Hippocampal formation (tissue), 2 donors: ENCODE data around the gene DHX34.
"Not testable (repeated sequence)": the region's sequence is repeated elsewhere in the genome, so short reads cannot be mapped to it uniquely, and the experiment has no call there.

ENCODE experiments used
- DNase-seq, 2 donors: peaks; one replicate each; lab custom pipeline; 2025; lab: John Stamatoyannopoulos, UW

DHX34 gene

DNA sequence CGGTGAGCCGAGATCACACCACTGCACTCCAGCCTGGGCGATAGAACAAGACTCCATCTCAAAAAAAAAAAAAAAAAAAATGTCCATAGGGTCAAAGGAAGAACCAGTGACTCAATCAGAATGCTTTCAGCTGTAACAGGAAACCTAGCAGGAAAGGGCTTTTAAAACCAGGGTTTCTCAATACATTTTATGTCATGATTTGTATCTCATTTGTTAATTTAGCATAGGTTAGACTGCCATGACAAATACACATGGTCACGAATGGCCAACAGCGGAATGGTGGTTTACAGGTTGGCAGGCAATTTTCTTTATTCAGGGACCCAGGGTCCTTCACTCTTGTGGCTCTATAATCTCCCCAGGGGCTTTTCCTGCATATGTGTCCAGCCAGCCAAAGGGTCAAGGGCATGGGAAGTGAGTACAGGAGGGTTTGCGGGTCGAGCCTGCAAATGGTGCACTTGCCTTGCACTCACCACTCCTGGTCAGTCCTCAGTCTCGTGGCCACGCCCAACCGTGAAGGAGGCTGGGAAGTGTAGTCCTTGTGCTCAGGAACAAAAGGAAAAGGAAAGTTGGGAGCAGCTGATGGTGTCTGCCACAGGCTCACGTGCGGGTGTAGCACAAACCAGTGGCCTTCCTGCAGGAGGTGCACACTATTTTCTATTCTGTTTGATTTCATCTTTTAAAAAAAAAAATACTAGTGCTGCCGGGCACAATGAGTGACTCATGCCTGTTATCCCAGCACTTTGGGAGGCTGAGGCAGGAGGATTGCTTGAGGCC, 14.8 kb downstream of the DHX34 start:
- DNase-seq: no peak

DNA sequence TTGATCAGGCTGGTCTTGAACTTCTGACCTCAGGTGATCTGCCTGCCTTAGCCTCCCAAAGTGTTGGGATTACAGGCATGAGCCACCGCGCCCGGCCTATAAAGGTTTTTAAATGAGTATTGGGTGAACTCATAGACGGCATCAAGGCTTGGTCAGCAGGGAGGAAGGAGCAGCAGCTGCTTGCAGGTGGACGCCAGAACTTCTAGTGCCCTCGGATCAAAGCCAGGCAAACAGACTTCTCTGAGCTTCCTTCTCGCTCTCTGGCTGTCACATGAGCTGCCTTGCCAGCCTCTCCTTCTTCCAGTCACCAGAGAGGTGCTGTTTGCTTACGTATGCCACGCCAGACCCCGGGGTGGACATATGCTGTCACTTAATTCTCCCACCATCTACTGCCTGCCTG, 16.3 kb downstream of the DHX34 start:
- DNase-seq: not testable (repeated sequence)

DNA sequence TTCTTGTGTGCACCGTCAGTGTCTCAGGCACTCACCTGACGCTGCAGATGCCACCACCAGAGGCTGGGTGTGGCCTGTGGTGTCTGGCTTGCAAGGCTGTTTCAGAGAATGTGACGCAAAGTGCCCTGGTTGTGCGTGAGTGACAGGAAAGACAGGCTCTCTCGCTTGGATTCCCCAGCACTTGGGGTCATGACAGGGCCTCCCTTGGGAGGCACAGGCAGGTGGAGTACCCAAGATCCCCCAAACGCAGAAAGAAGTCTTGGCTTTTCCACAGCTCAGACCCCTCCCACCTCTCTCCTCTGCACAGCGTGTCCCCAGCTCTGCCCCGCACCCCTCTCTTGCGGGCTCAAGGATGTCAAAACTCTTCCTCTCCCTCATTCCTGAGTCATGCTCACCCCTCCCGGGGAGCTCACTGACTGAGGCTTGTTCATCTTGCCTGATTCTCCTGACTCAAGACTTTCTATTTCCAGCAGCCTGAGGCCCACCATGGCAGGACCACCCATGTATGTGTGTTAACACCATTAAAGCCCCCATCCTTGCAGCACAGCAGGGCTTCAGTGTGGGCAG, 21.0 kb downstream of the DHX34 start:
- no peak for DNase-seq

DNA sequence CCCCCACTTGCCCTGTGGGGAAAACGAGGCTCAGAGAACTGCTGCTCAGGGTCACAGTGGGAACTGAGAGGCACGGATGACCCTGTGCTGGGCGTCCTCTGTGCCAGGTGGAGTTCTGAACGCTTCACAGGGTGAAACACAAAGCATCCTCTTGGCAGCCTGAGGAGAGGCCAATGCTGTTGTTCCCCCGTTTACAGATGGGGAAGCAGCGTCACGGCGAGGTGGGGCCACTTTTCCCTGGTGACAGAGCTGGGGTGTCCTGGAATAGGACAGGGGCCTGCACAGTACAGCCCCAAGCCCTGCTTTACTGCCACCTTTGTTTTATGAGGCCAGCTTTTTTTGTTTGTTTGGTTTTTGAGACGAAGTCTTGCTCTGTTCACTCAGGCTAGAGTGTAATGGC, 22.1 kb downstream of the DHX34 start:
- no peak for DNase-seq

DNA sequence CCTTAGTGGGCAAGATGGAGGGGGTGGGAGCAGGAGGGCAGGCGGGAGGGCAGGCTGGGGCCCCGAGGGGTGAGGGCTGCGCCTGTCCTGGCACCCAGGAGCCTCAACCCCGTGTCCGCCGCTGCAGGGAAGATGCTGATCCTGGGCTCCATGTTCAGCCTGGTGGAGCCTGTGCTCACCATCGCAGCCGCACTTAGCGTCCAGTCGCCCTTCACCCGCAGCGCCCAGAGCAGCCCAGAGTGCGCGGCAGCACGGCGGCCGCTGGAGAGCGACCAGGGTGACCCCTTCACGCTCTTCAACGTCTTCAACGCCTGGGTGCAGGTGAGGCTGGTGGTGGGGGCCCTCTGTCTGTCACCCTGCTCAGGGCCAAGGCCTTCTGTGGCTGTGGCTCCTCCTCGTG, 23.5 kb downstream of the DHX34 start:
- DNase-seq: no peak

DNA sequence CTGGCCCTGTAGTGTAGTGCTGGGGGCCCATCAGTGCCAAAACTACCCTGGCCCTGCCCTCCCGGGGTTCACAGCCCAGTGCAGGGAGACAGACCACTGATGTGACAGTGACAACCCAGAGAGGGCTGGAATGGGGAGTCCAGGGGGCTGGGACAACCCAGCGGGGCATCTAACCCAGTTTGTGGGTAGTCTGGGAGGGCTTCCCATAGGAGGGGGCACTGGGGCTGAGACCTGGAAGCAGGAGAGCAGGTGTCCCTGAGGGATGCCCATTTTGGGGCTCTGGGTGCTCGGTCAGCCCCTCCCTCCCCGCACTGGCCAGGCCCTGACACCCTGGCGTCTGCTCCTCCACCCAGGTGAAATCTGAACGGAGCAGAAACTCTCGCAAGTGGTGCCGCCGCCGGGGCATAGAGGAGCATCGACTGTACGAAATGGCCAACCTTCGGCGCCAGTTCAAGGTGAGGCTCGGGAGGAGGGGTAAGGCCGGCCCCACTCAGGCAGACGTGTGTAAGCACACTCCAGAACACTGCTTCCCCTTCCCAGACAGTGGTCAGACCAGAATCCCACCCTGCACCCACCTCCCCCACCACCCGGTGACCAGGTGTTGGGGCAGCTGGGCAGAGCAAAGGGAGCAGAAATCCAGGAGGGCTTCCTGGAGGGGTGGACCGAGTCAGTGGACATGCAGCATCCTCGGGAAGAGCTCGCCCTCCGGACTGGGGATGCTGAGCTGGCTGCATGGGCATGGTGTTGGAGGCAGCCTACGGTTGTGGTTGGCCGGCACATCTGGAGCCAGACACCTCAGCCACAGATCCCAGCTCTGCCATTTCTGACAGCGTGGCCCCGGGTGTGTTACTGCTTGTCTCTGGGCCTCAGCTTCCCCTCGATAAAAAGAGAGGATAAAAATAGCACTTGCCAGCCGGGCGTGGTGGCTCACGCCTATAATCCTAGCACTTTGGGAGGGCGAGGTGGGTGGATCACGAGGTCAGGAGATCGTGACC, 24.4 kb downstream of the DHX34 start:
- no peak for DNase-seq

DNA sequence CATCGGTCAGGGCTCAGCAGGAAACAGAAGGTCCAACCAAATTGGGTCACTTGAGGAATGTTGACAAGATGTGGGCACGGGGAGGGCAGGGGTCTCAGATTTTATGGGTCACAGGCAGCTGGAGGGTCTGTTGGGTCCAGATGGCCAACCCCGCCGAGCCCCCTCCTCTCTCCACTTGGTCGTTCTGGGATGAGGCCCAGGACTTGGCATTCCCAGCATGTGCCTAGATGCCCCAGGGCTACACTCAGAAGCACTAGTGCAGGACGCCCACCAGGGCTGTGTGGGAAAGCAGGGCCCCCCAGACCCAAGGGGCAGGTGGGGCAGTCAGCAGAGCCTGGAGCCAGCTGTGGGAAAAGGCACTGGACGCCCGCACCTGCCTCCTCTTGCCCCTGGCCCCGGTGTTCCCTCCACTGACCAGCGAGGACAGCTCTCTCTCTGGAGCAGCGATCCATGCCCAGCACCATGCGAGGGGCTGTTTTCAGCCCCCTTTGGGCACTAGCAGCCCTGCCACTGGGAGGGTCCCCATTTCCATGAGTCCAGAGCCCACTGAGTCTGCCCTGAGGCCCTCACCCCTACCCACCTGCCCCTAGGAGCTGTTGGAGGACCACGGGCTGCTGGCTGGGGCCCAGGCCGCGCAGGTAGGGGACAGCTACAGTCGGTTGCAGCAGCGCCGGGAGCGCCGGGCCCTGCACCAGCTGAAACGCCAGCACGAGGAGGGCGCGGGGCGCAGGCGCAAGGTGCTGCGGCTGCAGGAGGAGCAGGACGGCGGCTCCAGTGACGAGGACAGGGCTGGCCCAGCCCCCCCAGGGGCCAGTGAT, 26.0 kb downstream of the DHX34 start:
- no peak for DNase-seq

DNA sequence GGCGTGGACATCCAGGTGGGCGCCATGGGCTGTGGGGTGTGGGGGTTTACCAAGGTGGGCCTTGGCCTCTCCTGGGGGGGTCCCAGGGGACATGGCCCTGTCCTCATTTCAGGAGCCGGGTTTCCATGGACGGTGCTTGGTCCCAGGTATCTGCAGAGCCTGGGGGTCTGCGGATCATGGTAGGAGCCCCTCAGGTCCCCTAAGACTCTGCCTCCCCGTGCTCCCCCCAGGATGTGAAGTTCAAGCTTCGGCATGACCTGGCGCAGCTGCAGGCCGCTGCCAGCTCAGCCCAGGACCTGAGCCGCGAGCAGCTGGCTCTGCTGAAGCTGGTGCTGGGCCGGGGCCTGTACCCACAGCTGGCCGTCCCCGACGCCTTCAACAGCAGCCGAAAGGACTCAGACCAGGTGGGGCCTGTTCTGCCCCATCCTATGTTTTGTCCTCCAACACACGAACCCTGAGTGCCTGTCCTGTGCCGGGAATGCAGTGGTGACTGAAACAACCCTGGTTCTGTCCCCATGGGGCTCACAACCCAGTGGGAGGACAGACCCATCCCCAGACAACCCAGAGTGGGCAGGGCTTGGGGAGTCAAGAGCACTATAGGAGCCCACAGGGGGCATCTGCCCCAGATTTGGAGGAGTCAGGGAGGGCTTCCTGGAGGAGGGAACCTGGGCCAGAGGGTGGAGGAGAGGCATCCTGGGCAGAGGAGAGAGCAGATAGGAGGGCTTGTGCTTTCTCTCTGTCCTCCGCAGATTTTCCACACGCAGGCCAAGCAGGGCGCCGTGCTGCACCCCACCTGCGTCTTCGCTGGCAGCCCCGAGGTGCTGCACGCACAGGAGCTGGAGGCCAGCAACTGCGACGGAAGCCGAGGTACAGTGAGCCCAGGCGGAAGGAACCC, 26.8 kb downstream of the DHX34 start:
- no peak for DNase-seq

DNA sequence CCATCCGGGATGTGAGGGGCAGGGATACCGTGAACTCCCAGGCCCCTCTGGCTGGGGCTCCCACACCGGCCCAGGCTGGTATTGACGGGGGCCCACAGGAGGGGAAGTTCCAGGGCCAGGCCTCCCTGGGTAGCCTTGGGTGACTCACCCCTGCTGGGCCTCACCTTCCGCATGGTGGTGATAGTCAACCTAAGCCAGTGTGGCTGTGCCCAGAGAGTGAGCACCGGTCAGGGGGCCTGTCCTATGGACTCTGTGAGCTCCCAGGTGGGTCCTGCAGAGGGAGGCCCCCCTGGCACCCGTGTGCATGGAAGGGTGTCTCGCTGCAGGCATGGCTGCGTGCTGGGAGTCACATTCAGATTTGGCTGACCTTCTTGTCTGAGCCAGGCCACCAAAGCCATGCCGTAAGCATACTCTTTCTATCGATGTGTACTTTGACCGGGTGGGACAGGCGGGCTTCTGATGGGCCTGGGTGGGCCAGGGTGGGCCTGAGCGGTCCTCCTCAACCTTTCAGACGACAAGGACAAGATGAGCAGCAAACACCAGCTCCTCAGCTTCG, 27.6 kb downstream of the DHX34 start:
- no peak for DNase-seq

DNA sequence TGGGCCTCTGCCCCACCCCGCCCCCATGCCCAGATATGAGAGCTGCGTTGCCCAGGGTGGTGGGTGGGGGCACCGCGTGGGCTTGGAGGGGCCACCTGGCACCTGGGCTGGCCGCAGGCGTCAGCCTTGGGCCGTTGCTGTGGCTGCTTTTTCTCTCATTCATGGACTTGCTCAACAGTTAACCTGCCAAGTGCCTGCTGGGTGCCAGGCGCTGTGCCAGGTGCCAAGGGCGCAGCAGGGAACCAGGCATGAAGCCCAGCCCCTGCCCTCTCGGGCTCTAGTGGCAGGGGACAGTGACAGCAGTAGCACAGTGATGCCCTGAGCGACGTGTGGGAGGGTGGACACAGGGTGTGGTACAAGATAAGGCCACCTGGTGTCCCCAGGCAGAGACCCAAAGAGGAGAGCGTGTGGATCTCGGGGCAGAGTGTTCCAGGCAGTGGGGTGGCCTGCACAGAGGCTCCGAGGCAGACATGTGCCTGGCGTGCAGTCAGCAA, 28.1 kb downstream of the DHX34 start:
- peak in 1 of 2 donors; percentile 10 for DNase-seq

DNA sequence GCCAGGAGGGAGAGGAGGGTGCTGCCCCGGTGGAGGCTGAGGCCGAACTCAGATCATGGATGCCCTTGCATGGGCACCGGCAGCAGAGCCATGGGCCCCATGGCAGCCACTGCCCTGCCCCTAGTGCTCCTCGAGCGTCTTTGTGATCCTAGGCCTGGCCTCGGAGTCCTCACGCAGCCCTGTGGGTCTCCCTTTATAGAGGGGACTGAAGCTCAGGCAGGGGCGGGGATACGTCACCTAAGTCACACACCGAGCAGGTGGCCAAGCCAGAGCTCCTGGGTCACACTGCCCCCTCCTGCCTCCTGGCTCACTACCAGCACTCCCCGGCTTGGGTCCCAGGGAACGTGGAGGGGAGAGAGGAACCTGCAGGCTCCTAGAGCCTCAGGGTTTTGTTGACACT, 28.7 kb downstream of the DHX34 start:
- no peak for DNase-seq

DNA sequence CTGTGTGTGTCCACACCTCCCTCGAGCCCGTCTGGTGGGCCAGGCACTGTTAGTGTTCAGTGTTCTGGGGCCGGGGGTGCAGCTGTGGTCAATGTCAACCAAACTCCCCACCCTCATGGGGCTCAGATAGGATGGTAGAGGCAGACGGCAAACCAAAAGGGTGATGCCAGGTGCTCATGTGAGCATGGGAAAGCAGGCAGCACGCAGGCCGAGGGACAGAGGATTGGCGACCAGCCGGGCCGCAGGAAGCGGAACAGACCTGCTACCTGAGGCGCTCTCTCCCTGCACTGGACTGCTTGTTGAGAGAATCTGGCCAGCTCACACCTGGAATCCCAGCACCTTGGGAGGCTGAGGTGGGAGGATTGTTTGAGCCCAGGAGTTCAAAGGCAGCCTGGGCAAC, 29.1 kb downstream of the DHX34 start:
- DNase-seq: no peak

DNA sequence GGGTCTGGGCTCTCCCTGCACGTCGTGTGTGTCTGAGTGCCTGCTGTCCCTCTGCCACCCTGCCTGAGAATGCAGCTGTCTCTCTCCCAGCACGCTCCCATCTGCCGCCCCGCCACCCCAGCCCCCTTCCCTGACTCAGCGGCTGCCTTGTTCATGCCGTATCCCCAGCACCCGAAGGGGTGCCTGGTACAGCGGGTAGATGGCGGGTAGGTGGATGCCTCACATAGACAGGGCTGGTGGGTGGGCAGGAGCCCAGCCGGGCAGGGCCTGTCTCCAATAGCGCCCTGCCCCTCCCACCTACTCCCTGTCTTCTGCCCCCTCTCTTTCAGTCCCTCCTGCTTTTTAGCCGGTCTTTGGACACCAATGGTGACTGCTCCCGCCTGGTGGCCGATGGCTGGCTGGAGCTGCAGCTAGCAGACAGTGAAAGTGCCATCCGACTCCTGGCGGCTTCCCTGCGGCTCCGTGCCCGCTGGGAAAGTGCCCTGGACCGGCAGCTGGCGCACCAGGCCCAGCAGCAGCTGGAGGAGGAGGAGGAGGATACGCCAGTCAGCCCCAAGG, 30.3 kb downstream of the DHX34 start:
- peak; percentile 56 to 78 for DNase-seq

DNA sequence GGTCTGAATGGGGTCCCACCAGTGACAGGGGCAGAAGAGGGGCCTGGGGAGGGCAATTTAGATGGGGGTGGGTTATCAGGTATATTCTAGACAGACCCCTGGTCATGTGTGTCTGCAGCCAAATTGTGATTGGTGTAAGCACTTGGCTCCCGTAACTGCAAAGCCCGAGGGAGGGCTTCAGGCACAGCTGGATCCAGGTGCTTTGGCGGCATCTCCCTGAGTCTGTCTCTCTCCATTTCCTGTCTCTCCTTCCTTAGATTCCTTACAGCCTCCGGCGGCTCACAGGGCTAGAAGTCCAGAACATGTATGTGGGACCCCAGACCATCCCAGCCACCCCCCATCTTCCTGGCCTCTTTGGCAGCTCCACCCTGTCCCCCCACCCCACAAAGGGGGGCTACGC, 31.4 kb downstream of the DHX34 start:
- DNase-seq: no peak

DNA sequence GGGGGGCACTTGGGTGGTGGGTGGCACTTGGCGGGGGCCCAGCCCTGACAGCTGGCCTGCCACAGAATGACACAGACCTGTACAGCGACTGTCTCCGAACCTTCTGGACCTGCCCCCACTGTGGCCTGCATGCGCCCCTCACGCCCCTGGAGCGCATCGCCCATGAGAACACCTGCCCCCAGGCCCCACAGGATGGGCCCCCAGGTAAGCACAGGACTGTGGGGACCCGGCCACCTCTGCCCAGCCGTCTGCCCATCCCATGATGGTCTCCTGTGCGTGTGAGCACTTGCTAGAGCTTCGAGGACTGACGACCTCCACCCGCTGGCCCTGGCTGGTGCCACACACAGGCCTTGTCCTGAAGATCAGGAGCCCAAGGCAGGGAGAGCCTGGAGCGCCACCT, 32.0 kb downstream of the DHX34 start:
- DNase-seq: no peak

DNA sequence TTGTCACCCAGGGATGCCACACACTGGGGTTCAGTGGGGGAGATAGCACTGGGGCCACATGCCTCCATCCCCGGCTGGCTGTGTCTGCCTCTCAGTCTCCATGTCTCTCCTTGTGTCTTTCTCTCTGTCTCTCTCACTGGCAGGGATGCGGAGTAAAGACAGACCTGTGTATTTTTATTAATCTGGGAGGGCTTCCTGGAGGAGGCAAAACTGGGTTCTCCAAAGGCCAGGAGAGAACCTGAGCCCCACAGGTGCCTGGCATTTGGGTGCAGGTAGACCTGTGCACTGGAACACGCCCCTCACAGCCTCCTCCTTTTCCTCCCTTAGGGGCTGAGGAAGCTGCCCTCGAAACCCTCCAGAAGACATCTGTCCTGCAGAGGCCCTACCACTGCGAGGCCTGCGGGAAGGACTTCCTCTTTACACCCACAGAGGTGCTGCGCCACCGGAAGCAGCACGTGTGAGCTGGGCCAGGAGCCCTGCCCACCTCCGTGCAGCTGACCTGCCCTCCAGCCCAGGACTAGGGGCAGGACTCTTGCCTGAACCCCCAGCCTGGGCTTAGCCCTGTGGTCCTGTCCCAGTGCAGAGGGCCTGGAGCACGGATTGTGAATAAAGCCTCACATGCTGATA, 32.7 kb downstream of the DHX34 start:
- DNase-seq: no peak

DNA sequence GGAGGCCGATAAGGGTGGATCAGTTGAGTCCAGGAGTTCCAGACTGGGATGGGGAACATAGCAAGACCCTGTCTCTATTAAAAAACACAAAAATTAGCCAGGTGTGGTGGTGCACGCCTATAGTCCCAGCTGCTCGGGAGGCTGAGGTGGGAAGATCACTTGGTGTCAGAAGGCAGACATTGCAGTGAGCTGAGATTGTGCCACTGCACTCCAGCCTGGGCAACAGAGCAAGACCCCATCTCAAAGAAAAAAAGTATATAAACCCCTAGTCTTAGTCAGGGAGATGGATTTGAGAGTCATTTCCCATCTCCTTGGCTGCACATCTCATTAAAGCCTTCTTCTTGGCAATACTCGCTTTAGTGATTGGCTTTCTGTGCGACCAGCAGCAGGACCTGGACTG, 34.8 kb downstream of the DHX34 start:
- not testable (repeated sequence) for DNase-seq

DNA sequence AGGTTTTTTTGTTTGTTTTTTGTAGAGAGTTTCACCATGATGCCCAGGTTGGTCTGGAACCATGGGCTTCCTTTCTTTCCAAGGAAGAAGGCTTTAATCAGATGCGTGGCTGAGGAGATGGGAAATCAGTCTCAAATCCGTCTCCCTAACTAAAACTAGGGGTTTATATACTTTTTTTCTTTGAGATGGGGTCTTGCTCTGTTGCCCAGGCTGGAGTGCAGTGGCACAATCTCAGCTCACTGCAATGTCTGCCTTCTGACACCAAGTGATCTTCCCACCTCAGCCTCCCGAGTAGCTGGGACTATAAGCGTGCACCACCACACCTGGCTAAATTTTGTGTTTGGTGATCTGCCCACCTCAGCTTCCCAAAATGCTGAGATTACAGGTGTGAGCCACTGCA, 35.4 kb downstream of the DHX34 start:
- not testable (repeated sequence) for DNase-seq

DNA sequence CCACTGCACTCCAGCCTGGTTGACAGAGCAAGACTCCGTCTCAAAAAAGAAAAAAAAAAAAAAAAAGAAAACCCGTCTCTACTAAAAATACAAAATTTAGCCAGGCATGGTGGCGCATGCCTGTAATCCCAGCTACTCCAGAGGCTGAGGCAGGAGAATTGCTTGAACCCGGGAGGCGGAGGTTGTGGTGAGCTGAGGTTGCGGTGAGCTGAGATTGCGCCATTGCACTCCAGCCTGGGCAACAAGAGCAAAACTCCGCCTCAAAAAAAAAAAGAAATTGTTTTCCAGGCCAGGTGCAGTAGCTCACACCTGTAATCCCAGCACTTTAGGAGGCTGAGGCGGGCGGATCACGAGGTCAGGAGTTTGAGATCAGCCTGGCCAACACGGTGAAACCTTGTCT, 37.5 kb downstream of the DHX34 start:
- not testable (repeated sequence) for DNase-seq
